Activated CD8-positive, alpha-beta memory T cell treated with anti-CD3 and anti-CD28 coated beads, Interleukin-2, amount 50 U/mL, for 48 hours (primary cell): ENCODE measurements around the gene ACOT8.
"Not testable (repeated sequence)": the region's sequence is repeated elsewhere in the genome, so short reads cannot be mapped to it uniquely, and the experiment has no call there.

Experiments used
- DNase-seq: peaks from one replicate; pipeline ENCODE4 v3.0.0-alpha.2; 2020

The ACOT8 gene

DNA sequence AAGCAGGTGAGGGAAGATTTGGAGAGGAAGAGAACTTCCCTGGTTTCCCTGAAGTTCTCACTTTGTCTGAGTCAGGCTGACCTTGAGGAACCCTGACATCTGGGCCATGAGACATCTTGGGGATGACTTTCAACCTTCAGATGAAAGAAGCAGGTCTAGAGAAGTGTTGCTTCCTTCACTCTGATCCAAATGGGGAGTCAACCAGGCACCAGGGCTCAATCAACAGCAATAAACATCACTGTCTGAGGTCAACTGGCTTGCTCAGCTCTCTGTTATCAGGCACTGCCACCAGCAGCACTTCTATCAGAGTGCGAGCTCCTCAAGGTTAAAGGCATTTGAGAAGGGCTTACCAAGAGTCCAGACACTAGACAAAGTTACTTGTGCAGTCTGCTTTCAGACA lies 6.3 kb downstream of the ACOT8 start:
- no peak for DNase-seq

DNA sequence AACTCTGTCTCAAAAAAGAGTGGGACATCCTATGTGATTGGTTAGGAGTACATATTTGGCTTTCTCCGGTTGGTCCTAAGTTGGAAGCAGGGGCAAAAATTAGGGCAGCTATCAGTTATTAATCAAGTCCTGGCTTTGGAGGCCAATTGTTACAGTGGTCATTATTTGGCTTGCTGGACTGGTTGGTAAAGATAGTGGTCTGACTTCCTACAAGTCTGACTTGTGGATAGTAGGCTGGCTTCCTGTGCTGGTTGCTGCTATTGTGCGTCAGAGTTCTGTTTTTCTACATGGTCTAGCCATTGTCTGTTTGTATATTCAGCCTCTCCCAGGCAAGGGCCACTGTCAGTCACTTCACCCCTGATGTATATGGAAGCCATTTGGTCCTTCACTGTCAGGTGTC lies 7.0 kb downstream of the ACOT8 start:
- no peak for DNase-seq

DNA sequence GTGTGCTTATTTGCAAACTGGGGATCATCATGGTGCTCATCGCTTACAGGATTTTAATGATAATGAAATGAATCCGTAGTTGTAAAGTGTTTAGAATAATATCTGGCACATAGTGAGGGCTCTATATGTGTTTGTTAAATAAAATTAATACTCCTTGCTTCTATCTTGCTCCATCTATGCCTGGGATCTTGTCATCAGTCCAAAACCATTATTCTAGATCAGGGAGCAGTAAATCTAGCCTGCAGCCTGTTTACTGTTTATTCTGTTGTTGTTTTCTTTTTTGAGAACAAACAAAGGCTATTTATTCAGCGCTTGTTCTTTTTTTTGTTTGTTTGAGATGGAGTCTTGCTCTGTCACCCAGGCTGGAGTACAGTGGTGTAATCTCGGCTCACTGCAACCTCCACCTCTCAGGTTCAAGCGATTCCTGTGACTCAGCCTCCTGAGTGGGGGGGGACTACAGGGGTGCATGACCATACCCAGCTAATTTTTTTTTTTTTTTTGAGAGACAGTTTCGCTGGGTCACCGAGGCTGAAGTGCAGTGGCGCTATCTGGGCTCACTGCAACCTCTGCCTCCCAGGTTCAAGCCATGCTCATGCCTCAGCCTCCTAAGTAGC lies 8.1 kb downstream of the ACOT8 start:
- no peak for DNase-seq

DNA sequence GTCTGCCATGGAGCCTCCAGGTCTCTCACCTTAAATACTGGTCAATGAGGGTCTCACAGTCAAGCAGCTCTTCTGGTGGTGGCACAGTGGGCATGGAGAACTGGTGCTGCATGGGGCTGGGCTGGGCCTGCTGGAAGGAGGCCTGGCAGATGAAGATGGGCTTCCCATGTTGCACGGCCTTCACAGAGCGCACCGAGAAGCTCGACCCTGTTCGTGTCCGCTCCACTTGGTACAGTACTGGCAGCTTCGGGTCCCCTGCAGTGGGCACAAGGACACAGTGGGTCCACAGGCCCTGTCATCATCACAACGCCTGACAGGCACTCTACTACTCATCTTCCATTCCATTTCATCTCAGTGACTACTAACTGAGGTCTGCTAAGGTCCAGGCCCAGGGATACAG lies 8.8 kb downstream of the ACOT8 start:
- no peak for DNase-seq

DNA sequence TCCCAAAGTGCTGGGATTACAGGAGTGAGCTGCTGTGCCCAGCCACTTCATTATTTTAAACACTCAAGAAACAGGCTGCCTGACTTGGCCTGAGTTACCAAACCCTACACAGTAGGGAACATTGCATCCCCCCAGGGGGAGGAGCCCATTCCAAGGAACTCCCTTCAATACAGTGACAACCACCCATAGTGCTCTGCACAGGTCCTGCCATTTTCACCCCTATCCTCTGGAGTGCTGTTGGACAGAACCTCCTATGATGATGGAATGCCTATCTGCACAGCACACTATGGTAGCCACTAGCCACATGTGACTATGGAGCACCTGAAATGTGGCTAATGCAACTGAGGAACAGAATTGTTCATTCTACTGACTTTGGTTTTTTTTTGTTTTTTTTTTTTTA lies 11.7 kb downstream of the ACOT8 start:
- DNase-seq = no peak

DNA sequence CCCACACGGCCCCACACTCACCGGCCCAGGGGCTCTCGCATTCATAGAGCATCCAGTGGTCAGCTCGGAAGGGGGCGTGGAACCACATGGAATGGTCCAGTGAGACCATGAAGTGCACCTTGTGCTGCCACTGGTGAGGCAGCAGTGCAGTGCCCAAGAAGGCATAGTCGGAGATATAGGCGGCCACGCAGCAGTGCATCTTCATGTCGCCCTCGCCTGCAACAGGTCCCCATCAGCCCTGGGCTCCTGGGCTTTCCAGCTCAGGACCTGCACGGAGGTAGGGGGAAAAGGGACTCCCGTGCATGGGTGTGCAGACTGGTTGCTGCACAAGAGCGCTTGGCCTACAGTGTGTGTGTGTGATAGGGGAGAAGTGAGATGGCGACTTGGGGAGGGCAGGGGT lies 13.7 kb downstream of the ACOT8 start:
- DNase-seq = no peak

DNA sequence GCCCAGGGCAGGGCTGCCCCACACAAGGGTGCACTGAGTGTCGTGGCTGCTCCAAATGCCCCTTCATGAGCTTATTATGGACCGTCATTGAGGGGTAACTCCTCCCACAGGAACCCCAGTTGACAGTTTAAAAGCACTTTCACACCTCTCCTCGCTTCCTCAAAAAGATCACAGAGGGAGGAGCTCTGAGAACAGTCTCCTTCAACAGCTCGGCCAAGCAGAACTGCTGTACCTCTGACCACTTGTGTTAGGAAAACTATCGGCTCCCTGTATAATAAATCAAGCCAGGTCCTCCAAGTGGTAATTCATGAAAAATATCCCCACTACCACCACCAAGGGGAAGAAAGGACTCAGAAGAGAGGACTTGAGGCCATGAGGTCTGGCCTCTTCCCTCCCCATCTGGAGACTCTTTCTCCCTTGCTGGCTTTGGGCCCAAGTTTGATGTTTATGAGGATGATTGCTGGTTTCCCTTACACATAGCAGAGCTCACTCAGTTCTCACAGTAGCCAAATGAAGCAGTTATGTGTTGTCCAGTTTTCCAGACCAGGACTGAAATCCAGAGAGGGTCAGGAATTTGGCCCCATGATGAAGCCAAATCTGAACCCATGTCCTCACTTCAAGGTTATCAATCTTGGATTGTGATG lies 14.9 kb downstream of the ACOT8 start:
- no peak for DNase-seq

DNA sequence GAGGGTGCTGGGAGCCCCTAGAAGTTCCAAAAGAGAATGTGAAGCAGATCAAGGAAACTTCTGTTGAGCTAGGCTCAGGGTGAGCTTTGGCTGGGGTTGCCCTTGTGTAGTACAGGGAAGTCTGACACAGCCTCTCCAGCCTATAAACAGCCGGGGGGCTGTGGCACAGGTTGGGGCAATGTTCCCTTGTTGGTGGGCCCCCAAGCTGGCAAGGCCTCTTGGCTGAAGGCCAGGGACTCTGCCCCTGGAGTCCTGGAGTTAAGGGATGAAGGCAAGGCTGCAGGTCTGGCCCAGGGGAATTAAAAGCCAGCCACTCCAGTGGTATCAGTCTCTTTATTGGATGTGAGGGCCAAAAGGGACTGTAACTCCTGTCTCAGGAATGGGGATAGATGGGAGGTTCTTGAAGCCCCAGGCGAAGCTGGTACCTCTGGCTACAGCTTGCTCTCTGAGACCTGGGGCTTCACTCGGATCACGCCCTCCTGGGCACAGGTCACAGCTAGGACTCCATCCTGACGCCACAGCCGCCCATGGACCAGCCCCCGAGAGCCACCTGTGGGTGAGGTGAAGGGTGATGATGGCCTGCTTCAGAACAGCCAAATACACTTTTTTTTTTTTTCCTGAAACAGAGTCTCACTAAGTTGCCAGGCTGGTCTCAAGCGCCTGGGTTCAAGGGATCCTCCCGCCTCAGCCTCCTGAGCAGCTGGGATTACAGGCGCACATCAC lies 15.6 kb downstream of the ACOT8 start:
- DNase-seq = no peak

DNA sequence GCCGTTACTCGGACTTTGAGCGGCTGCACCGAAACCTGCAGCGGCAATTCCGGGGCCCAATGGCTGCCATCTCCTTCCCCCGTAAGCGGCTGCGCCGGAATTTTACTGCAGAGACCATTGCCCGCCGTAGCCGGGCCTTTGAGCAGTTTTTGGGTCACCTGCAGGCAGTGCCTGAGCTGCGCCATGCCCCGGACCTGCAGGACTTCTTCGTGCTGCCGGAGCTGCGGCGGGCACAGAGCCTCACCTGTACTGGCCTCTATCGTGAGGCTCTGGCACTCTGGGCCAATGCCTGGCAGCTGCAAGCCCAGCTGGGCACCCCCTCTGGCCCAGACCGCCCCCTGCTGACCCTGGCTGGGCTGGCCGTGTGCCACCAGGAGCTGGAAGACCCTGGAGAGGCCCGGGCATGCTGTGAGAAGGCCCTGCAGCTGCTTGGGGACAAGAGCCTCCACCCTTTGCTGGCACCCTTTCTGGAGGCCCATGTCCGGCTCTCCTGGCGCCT lies 16.4 kb downstream of the ACOT8 start:
- no peak for DNase-seq

DNA sequence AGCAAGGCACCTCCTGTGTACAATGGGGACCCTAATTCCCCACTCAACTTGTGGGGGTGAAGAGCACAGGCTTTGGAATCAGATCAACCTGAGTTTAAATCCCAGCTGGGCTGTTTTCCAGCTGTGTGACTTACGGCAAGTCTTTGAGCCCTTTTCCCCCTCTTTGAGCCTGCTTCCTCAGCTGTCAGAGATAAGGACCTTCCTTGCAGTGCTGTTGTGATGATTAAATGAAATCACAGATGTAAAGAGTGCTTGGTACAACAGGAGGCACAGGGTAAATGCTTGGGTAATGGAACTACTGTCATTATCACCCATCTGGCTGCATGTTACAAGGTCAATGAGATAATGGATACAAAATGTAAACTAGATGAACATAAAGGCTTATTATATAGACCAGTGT lies 20.4 kb downstream of the ACOT8 start:
- no peak for DNase-seq

DNA sequence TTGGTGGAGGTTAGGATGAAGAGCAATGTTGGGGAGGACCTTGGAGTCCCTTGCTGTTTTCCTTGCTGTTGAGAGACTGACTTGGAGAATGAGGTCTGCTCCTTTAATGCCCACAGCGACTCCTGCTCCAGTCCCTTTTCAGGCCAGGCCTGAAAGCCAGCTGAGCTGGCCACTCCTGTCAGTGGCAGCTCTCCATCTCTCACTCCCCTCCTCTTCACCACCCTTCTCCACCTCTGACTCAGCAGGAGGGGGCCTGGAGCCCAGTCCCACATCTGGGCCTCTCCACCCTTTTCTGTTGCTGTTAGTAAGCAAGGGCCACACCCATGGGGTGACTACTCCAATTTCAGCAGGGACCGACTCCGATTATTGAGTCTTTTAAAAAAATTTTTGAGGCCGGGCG lies 21.4 kb downstream of the ACOT8 start:
- no peak for DNase-seq

DNA sequence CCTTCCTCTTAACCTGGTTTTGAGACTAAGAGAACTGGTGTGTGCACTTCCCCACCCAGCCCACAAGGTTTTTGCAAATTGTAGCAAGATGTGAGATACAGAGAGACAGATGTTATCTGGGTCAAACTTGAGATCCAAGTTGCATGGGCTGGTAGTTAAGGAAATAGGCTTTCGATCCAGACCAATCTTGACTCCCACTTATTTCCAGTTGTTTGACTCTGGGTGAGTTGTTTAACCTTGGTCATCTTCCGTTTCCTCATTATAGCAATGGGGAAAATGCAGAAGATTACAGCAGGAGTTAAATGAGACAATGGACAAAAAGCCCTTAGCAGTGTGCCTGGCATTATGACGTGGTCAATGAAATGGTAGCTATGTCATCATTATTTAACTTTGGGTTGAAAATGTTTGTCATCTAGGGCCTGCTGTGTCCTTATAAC lies 21.8 kb downstream of the ACOT8 start:
- DNase-seq = no peak

DNA sequence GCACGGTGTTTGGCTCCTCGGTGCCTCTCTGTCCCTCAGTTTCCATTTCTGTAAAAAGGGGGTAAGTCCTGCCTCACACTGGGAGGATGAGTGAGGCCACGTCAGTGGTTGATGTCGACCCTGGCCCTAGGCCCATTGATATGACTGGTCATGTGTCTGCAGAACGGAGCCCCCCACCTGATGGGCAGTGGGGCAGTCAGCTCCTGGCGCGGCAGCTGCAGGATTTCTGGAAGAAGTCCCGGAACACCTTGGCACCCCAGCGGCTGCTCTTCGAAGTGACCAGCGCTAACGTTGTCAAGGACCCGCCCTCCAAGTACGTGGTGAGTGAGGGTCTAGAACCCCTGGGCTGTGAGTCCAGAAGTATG lies 22.4 kb downstream of the ACOT8 start:
- no peak for DNase-seq

DNA sequence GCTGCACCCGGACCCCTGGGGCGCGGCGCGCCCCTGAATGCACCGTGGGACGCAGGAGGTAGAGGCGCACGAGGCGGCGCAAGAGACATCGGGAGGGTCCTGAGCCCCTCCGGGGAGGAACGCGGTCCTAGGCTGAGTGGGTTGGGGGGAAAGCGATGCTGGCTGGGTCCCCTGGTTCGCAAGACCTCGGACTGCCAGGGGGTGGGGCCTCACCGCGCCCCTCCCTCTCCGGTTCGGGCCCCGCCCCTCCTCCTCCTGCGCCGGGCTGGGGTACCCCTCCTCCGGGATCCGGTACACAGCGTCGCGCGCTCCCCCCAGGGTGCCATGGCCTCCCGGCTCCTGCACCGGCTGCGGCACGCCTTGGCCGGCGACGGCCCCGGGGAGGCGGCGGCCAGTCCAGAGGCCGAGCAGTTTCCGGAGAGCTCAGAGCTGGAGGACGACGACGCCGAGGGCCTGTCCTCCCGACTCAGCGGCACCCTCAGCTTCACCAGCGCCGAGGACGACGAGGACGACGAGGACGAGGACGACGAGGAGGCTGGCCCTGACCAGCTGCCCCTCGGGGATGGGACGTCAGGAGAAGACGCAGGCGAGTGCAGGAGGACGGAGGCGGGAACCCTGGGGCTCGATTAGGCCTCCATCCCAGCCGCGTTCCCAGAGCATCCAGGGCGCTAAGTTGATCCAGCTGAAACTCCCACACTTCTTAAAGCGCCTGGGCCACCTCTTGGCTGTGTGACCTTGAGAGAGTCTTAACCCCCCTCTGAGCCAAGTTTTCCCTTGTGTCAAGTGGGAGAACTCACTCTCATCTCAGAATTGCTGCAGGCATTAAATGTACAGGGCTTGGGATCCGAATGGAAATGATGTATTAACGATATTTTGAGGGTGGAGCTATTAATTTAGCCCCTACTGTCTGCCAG lies 23.1 kb downstream of the ACOT8 start:
- peak; percentile 71 for DNase-seq

DNA sequence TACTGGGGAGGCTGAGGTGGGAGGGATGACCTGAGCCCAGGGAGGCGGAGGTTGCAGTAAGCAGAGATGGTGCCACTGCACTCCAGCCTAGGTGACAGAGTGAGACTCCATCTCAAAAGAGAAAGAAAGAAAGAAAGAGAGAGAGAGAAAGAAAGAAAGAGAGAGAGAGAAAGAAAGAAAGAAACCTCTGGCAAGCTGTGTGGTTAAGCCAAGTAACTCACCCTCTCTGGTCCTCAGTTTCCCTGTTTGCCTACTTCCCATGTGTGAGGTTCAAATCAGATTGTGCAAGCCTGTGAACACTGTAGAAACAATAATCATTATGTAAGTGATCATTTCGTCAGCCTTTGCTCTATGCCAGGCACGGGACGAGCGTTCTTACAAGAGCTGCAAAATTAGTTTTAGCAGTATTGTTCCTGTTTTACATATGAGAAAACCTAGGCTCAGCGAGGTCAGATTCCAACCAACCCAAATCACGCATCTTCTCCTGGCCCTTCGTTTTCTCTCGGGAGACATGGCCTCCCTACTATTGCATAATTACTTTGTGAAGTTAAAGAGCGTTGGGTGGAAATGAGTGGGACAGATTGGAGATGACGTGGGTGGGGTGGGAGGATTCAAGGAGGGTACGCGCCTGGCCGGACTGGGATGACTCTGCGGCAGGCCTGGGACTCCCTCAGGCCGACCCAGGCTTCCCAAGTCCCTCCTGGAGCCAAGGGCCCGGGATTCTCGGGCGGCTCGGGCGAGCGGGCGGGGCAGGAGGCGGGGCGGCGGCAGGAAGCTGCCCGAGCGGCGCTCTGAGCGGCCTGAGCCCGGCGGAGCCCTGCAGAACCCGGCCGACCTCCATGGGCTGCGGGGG lies 23.9 kb downstream of the ACOT8 start, which contains the start of gene SNX21:
Gene SNX21 (plus strand): TSS at position 770 of the 853 bp plus-strand sequence. CDS start 121 bp downstream, outside the sequence.
- peak; percentile 62 for DNase-seq

DNA sequence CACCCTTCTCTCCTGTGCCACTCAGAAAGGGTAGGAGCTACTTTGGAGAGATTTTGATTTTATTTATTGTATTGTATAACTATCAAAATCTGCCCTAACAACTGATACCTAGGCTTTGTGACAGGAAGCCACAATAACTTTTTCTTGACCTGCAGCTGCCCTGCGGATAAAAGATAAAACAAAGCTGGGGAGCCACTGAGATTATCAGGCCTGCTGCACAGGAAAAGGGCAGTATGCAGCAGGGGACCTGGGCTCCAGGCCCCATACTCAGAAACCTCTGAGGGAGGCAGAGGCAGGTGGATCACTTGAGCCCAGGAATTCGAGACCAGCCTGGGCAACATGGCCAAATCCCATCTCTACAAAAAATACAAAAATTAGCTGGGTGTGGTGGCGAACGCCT lies 24.6 kb downstream of the ACOT8 start:
- no peak for DNase-seq

DNA sequence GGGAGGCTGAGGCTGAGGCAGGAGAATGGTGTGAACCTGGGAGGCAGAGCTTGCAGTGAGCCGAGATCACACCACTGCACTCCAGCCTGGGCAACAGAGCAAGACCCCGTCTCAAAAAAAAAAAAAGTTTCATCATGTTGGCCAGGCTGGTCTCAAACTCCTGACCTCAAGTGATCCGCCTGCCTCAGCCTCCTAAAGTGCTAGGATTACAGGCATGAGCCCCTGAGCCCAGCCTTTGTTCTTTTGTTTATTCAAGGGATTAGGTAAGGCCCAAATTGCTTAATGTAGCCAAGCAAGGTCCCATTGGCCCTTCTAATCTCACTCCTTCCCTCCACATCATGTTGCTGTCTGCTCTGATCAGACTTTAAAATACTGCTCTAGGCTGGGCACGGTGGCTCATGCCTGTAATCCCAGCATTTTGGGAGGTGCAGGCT lies 27.5 kb downstream of the ACOT8 start:
- DNase-seq = not testable (repeated sequence)

DNA sequence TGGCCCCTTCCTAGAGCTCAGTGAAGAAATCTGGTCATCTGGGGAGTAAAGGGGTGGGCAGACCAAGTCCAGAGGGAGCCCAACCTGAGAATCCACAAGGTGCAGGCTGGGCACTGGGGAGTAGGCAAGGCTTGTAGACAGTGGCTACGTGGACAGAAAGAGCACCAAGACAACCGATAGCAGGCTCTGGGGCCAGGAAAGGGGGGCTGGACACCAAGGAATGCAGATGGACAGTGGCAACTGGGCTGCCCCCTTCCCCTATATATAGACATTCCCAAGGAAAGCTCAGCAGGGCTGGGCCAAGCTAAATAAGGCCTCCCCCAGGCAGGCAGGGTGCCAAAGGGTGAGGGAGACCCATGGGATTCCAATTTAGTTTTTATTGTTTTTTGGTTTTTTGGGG lies 28.6 kb downstream of the ACOT8 start:
- no peak for DNase-seq

DNA sequence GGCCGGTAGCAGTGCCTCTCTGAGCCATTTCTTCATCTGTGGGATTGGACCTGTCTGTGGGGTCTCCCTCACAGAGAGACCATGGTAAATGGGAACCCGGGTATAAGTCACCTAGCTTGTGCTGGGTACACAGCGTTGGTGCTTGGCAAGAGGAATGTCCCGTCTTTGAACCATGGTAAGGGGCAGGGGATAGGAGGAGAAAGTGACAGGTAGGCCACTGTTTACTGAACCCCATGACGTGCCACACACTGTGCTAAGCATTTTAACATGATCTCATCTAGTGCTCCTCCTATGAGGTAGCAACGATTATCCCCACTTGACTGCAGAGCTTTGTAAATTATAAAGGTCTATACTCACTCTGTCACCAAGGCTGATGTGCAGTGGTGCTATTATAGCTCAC lies 29.5 kb downstream of the ACOT8 start:
- DNase-seq = no peak

DNA sequence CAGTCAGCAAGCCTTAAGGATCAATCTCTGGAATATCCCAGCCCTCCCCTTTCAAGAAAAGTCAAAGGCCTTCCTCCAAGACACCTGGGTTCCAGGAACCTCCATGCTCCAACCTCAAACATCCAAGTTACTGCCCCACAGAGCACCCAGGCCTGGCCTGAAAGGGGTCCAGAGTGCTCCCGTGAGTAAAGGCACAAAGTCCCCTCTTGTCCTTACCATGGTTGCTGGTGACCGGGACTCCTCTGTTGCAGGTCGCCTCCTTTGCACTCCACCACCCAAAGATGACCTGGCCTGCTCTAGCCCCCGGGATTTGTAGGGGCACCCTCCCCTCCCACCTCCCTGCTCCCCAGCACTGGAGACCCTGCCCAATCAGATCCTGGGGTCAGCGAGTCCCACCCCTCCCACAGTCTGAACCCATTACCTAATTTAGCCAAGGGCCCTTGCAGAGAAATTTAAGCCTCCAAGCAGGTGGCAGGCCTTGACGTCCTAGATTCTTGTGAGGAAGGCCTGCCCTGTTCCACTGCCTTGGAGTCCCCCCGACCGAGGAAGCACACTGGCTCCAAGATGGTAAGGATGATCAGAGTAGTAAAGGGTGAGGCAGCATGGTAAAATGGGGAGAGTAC lies 30.1 kb downstream of the ACOT8 start, which contains the start of gene TNNC2:
Gene TNNC2 (minus strand): TSS at position 283 of the 623 bp plus-strand sequence. CDS start 64 bp downstream, at position 219.
- DNase-seq = no peak

DNA sequence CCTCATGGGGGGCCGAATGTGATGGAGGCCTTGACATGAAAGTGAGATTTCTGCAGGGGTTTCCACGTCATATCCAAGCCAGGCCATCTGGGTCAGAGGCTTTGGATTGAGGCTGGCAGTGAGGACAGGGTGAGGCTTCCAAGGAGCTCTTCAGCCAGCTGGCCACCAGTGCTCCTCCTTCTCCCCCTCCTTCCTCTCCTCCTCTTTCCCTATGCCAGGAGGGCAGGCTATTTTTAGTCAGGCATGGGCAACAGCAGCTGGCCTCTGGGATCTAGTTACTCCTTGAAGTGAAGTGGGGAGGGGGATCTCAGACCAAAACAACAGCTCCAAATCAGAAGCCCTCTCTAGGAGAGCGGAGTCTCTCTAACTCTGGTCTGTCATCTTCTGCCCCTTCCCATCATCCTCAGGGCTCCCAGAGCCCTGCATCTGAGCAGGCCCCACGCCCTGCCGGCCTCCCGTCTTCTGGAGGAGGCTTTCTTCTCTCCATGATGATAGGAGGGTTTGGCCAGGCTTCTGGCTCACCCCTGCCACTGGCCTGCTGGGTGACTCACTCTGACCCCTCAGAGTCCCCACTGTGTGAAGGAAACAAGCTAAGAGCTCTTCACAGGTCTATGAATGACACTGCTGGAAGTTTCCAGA lies 30.7 kb downstream of the ACOT8 start:
- no peak for DNase-seq
